Endometrium (tissue), 2 donors: Measurements from ENCODE around the gene VIPAS39.

Experiments used
- FAIRE-seq: peaks from 2 replicates; lab custom pipeline; 2012; peaks lifted over from hg19 to GRCh38; lab: Jason Lieb, UNC
- donor health status: control.
- donor health status: control.

Gene VIPAS39

GRCh38 chr14:77457522-77458248 lies at the start of gene VIPAS39, which contains the start of gene AHSA1:
TSS of gene VIPAS39 (minus strand) at chr14:77457601. CDS start at chr14:77454102, 3,499 bp downstream.
TSS of gene AHSA1 (plus strand) at chr14:77458093. CDS start at chr14:77458190, 97 bp downstream.
- FAIRE-seq = peak; percentile 89

- no peak for FAIRE-seq
Observed at GRCh38 chr14:77505031-77505430, 47.6 kb upstream of the VIPAS39 start.

- FAIRE-seq = no peak
Observed at GRCh38 chr14:77503138-77503537, 45.7 kb upstream of the VIPAS39 start.

- no peak for FAIRE-seq
Observed at GRCh38 chr14:77502109-77502782, 44.8 kb upstream of the VIPAS39 start.

GRCh38 chr14:77498984-77499527 lies 41.7 kb upstream of the VIPAS39 start:
- FAIRE-seq = no peak

- FAIRE-seq = no peak
Observed at GRCh38 chr14:77498120-77498979, 40.9 kb upstream of the VIPAS39 start, which contains the start of gene ISM2. TSS of gene ISM2 (minus strand) at chr14:77498816. CDS start at chr14:77498793, 23 bp downstream.

GRCh38 chr14:77495334-77495733 lies 37.9 kb upstream of the VIPAS39 start:
- no peak for FAIRE-seq

- no peak for FAIRE-seq
Observed at GRCh38 chr14:77491056-77491455, 33.7 kb upstream of the VIPAS39 start.

GRCh38 chr14:77490347-77490986 lies 33.1 kb upstream of the VIPAS39 start:
- FAIRE-seq = no peak

- FAIRE-seq = no peak
Observed at GRCh38 chr14:77489041-77489440, 31.6 kb upstream of the VIPAS39 start.

GRCh38 chr14:77488558-77488957 lies 31.2 kb upstream of the VIPAS39 start:
- FAIRE-seq = no peak

GRCh38 chr14:77485901-77486678 lies 28.7 kb upstream of the VIPAS39 start:
- FAIRE-seq = no peak

- no peak for FAIRE-seq
Observed at GRCh38 chr14:77485256-77485655, 27.9 kb upstream of the VIPAS39 start.

GRCh38 chr14:77482422-77482821 lies 25.0 kb upstream of the VIPAS39 start:
- no peak for FAIRE-seq

GRCh38 chr14:77478796-77479195 lies 21.4 kb upstream of the VIPAS39 start:
- FAIRE-seq = no peak

- no peak for FAIRE-seq
Observed at GRCh38 chr14:77478029-77478428, 20.6 kb upstream of the VIPAS39 start.

GRCh38 chr14:77475432-77476115 lies 18.2 kb upstream of the VIPAS39 start:
- no peak for FAIRE-seq

GRCh38 chr14:77474479-77475177 lies 17.2 kb upstream of the VIPAS39 start:
- FAIRE-seq = no peak

- no peak for FAIRE-seq
Observed at GRCh38 chr14:77473921-77474320, 16.5 kb upstream of the VIPAS39 start.
